Loucy (cell line): ENCODE data around the gene SCT.

ENCODE experiments used
- EZH2phosphoT487 ChIP-seq: fragments of 200-600 bp; IDR thresholded peaks from 2 replicates; pipeline ENCODE4 v1.6.1; 2018; ENCODE audit warnings: antibody characterized with exemption, mild to moderate bottlenecking, moderate library complexity, borderline replicate concordance
- TF ChIP-seq, protein P1 (sequence below): fragments of 200-600 bp; sonication (generic); conservative IDR thresholded peaks from 2 replicates; pipeline ENCODE4 v1.5.1; 2014; ENCODE audit warnings: mild to moderate bottlenecking, antibody characterized with exemption, low read length

DNA sequence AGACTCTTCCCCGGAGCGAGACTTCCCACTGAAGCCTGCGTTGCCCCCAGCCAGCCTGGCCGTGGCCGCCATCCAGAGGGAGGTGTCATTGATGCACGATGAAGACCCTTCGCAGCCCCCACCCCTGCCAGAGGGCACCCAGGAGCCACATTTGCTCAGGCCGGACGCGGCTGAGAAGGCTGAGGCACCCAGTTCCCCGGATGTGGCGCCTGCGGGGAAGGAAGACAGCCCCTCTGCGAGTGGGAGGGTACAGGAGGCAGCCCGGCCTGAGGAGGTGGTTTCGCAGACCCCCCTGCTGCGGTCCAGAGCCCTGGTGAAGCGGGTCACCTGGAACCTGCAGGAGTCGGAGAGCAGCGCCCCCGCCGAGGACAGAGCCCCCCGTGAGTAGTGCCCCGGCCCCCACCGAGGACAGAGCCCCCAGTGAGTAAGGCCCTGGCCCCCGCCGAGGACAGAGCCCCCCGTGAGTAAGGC lies 17.6 kb downstream of the SCT start:
- TF ChIP-seq, protein P1, sequence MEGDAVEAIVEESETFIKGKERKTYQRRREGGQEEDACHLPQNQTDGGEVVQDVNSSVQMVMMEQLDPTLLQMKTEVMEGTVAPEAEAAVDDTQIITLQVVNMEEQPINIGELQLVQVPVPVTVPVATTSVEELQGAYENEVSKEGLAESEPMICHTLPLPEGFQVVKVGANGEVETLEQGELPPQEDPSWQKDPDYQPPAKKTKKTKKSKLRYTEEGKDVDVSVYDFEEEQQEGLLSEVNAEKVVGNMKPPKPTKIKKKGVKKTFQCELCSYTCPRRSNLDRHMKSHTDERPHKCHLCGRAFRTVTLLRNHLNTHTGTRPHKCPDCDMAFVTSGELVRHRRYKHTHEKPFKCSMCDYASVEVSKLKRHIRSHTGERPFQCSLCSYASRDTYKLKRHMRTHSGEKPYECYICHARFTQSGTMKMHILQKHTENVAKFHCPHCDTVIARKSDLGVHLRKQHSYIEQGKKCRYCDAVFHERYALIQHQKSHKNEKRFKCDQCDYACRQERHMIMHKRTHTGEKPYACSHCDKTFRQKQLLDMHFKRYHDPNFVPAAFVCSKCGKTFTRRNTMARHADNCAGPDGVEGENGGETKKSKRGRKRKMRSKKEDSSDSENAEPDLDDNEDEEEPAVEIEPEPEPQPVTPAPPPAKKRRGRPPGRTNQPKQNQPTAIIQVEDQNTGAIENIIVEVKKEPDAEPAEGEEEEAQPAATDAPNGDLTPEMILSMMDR = no peak
- TF ChIP-seq EZH2phosphoT487 = no peak
